ENCODE measurements around the gene KDM6A. TPM values are rescaled to one million over a fixed set of nuclear protein-coding genes. Genes with fewer than 3 reads are reported as not detected.
"Not testable (repeated sequence)": the region's sequence is repeated elsewhere in the genome, so short reads cannot be mapped to it uniquely, and the experiment has no call there.

KDM6A gene
- total RNA-seq, 1 experiment from 2014 or later: 42.8 TPM

DNA sequence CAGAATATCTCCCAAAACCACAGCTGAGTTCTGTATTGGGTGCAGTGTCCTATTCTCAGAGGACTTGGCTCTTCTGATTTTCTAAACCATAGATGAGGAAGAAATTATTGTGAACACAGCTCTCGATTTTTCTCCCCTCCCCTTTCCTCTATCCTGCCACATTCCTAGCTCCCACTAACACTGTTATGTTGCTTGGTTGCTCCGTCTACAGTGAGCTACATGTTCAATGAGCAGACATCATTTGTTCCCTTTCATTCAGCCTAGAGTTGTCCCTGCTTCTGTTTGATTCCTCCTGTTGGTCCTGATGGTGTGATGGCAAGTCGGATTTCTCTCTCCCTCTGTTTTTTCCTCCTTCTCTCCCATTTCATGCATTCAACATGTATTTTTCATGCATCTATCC is 261.8 kb downstream of the KDM6A start:
- H3K27ac ChIP-seq (ENCODE audit: insufficient read length, low read depth, low read length): no peak overlapping the region
- no peak overlapping the region for H2AK5ac ChIP-seq (ENCODE audit: insufficient read length, low read length)
- no peak overlapping the region for H3T11ph ChIP-seq (ENCODE audit: low read length)
- no peak overlapping the region for H4K5ac ChIP-seq (ENCODE audit: insufficient read length, low read depth, low read length)
- H2BK5ac ChIP-seq (ENCODE audit: insufficient read length, low read length): no peak overlapping the region
- no peak for DNase-seq
- H4K20me1 ChIP-seq (ENCODE audit: control insufficient read depth, insufficient read depth, insufficient read length): no peaks in the 10 kb centered on the region
- no peak overlapping the region for H3K23ac ChIP-seq (ENCODE audit: insufficient read length, low read depth, low read length)
- H3K27me3 ChIP-seq (ENCODE audit: insufficient read depth, low read length): no peaks in the 10 kb centered on the region
- no peak overlapping the region for H2BK120ac ChIP-seq (ENCODE audit: low read depth, low read length, poor library complexity, severe bottlenecking)
- H2BK20ac ChIP-seq (ENCODE audit: low read depth, low read length, poor library complexity, severe bottlenecking): no peak overlapping the region
- no peak overlapping the region for H3K4me2 ChIP-seq (ENCODE audit: insufficient read depth, insufficient read length, low read length)
- no peak overlapping the region; a peak in 1 of 5 replicates for H3K4me3 Mint-ChIP-seq
- H3K79me2 ChIP-seq (ENCODE audit: insufficient read depth, low read length): no peaks in the 10 kb centered on the region
- peaks cover 2% of the 10 kb centered on the region; the same call in 1 of the 2 replicates for H3K27me3 Mint-ChIP-seq (ENCODE audit: low read depth)
- no peak overlapping the region for H4K8ac ChIP-seq (replicated peaks; ENCODE audit: insufficient read length, low read depth, low read length)
- H2AFZ ChIP-seq (ENCODE audit: low read length): no peak overlapping the region
- no peaks in the 10 kb centered on the region for H3K79me1 ChIP-seq (ENCODE audit: insufficient read depth, low read depth, low read length, poor library complexity, severe bottlenecking)
- no peaks in the 10 kb centered on the region for H3K23me2 ChIP-seq (ENCODE audit: insufficient read length, low read depth, low read length, poor library complexity, severe bottlenecking)
- H2BK12ac ChIP-seq (ENCODE audit: insufficient read length, low read depth, low read length): no peak overlapping the region
- H3K4ac ChIP-seq (ENCODE audit: low read depth, low read length): no peak overlapping the region
- no peak overlapping the region for H3K27ac Mint-ChIP-seq
- H3K14ac ChIP-seq (ENCODE audit: insufficient read depth, low read length): no peak overlapping the region
- H3K56ac ChIP-seq (ENCODE audit: insufficient read length, low read depth, low read length): no peak overlapping the region
- H3K36me3 Mint-ChIP-seq (ENCODE audit: insufficient read depth in 1 of 3, low read depth in 3 of 3): peaks cover 4 to 8% (median 5%) of the 10 kb centered on the region in 3 experiments; a peak in 6 of 7 replicates
- H3K4me1 Mint-ChIP-seq: no peaks in the 10 kb centered on the region
- no peak overlapping the region for H3K18ac ChIP-seq (ENCODE audit: insufficient read length, low read depth, low read length)
- TF ChIP-seq, protein P1, sequence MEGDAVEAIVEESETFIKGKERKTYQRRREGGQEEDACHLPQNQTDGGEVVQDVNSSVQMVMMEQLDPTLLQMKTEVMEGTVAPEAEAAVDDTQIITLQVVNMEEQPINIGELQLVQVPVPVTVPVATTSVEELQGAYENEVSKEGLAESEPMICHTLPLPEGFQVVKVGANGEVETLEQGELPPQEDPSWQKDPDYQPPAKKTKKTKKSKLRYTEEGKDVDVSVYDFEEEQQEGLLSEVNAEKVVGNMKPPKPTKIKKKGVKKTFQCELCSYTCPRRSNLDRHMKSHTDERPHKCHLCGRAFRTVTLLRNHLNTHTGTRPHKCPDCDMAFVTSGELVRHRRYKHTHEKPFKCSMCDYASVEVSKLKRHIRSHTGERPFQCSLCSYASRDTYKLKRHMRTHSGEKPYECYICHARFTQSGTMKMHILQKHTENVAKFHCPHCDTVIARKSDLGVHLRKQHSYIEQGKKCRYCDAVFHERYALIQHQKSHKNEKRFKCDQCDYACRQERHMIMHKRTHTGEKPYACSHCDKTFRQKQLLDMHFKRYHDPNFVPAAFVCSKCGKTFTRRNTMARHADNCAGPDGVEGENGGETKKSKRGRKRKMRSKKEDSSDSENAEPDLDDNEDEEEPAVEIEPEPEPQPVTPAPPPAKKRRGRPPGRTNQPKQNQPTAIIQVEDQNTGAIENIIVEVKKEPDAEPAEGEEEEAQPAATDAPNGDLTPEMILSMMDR (conservative IDR thresholded peaks at IDR 0.05): no peak
- no CpG with 5 or more reads among the region's 3 CpGs for WGBS (ENCODE audit: extremely low coverage, insufficient read length, low lambda C conversion rate)
- peaks cover 62 to 65% of the 10 kb centered on the region in 2 experiments for H3K9me3 Mint-ChIP-seq
- H4K91ac ChIP-seq (ENCODE audit: insufficient read length, low read depth, low read length): no peak overlapping the region
- H2BK15ac ChIP-seq (ENCODE audit: low read depth, low read length): no peak overlapping the region
- peaks cover 58% of the 10 kb centered on the region for H3K9me3 ChIP-seq (ENCODE audit: control insufficient read depth, low read depth, low read length)
- H3K4me1 ChIP-seq (ENCODE audit: insufficient read depth, low read length): no peaks in the 10 kb centered on the region
- H3K9ac ChIP-seq (ENCODE audit: extremely low read depth, insufficient read length, low read length): no peak overlapping the region

DNA sequence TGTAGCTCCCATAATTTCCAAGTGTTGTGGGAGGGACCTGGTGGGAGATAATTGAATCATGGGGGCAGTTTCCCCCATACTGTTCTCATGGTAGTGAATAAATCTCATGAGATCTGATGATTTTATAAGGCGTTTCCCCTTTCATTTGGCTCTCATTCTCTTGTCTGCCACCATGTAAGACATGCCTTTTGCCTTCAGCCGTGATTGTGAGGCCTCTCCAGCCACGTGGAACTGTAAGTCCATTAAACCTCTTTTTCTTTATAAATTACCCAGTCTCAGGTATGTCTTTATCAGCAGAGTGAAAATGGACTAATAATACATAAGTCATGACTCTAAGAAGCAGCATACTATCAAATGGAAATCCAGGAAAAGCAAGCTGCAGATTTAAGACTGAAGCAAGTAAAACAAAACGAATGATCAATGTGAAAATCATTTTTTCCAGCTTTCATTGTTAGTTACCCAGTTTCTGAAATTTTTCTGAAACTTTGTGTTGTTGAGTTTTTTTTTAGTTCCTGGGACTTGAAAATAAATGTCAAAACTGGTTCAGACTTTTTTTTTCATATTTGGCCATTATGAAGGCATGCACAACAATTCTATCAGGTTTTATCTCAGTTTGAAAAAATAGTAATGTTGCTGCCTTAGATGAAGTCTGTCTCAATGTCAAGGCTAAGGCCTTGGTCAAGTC is 262.5 kb downstream of the KDM6A start:
- not testable (repeated sequence) for H3K4me1 Mint-ChIP-seq; H3K79me1 ChIP-seq (ENCODE audit: insufficient read depth, low read depth, low read length, poor library complexity, severe bottlenecking); H3K79me2 ChIP-seq (ENCODE audit: insufficient read depth, low read length); H4K91ac ChIP-seq (ENCODE audit: insufficient read length, low read depth, low read length); H3K27ac Mint-ChIP-seq; H3K4ac ChIP-seq (ENCODE audit: low read depth, low read length); H3K23ac ChIP-seq (ENCODE audit: insufficient read length, low read depth, low read length); H4K5ac ChIP-seq (ENCODE audit: insufficient read length, low read depth, low read length); H3T11ph ChIP-seq (ENCODE audit: low read length); H4K8ac ChIP-seq (replicated peaks; ENCODE audit: insufficient read length, low read depth, low read length); H2AFZ ChIP-seq (ENCODE audit: low read length); H3K23me2 ChIP-seq (ENCODE audit: insufficient read length, low read depth, low read length, poor library complexity, severe bottlenecking); H3K56ac ChIP-seq (ENCODE audit: insufficient read length, low read depth, low read length); H3K18ac ChIP-seq (ENCODE audit: insufficient read length, low read depth, low read length); H2AK5ac ChIP-seq (ENCODE audit: insufficient read length, low read length); H3K27me3 Mint-ChIP-seq (ENCODE audit: low read depth); H2BK15ac ChIP-seq (ENCODE audit: low read depth, low read length); H3K4me3 Mint-ChIP-seq; H2BK20ac ChIP-seq (ENCODE audit: low read depth, low read length, poor library complexity, severe bottlenecking); H3K36me3 Mint-ChIP-seq (ENCODE audit: insufficient read depth in 1 of 3, low read depth in 3 of 3); H2BK5ac ChIP-seq (ENCODE audit: insufficient read length, low read length); H3K4me1 ChIP-seq (ENCODE audit: insufficient read depth, low read length); H3K14ac ChIP-seq (ENCODE audit: insufficient read depth, low read length); H3K27ac ChIP-seq (ENCODE audit: insufficient read length, low read depth, low read length); H3K27me3 ChIP-seq (ENCODE audit: insufficient read depth, low read length); H3K4me2 ChIP-seq (ENCODE audit: insufficient read depth, insufficient read length, low read length); H2BK12ac ChIP-seq (ENCODE audit: insufficient read length, low read depth, low read length); H4K20me1 ChIP-seq (ENCODE audit: control insufficient read depth, insufficient read depth, insufficient read length); H3K9ac ChIP-seq (ENCODE audit: extremely low read depth, insufficient read length, low read length); H2BK120ac ChIP-seq (ENCODE audit: low read depth, low read length, poor library complexity, severe bottlenecking); DNase-seq
- peaks cover 52% of the 10 kb centered on the region for H3K9me3 ChIP-seq (ENCODE audit: control insufficient read depth, low read depth, low read length)
- no CpG with 5 or more reads among the region's 4 CpGs for WGBS (ENCODE audit: extremely low coverage, insufficient read length, low lambda C conversion rate)
- peaks cover 57 to 63% of the 10 kb centered on the region in 2 experiments for H3K9me3 Mint-ChIP-seq
